ENCODE results near the gene RIC3.
"Not testable (repeated sequence)": the region's sequence is repeated elsewhere in the genome, so short reads cannot be mapped to it uniquely, and the experiment has no call there.

Gene RIC3

DNA sequence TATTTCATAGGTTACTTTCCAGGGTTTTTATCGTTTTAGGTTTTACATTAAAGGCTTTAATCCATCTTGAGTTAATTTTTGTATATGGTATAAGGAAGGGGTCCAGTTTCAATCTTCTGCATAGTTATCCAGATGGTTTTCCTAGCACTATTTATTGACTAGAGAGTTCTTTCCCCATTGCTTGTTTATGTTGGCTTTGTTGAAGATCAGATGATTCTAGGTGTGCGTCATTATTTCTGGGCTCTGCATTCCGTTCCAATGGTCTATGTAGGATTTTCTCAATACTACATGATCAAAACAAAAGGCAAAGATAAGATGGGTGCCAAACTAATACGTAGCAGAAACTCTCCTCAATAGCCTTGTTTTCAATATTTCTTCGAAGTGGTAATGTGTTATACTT lies 14.3 kb upstream of the RIC3 start:
- no peak for DNase-seq (ENCODE audit: low read depth)
- H3K36me3 ChIP-seq (ENCODE audit: control insufficient read depth, insufficient read depth, low read length, severe bottlenecking): no peaks in the 10 kb centered on the region
- H3K4me3 ChIP-seq (ENCODE audit: low read length): no peak overlapping the region
- H3K9ac ChIP-seq (ENCODE audit: low read length): no peak overlapping the region
- peaks cover 13% of the 10 kb centered on the region for H3K27me3 ChIP-seq (replicated peaks; ENCODE audit: control insufficient read depth, insufficient read depth, low read length)
- no peaks in the 10 kb centered on the region for H3K4me1 ChIP-seq (ENCODE audit: control insufficient read depth, insufficient read depth, low read length)
- H3K9me3 ChIP-seq (ENCODE audit: control insufficient read depth, low read length): peaks cover 13% of the 10 kb centered on the region

DNA sequence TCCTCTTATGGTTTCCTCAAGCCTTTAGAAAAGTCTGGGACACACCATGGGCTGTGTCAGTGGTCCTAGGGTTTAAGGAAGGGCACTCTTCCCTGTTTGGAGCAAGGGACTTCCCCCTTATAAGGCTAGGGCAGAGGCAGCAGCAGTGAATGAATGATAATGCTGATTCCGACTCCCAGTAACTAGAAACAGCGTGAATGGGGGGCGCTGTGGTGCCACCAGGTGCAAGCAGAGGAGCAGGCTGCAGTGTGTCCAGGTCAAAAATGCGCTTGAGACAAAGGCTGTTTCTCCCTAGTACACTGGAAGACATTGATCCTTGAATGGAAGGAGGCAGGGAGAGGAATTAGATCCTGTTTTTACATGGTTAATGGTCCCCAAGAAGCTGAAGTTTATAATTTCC lies 11.6 kb upstream of the RIC3 start:
- no peak overlapping the region for H3K4me3 ChIP-seq (ENCODE audit: low read length)
- no peaks in the 10 kb centered on the region for H3K36me3 ChIP-seq (ENCODE audit: control insufficient read depth, insufficient read depth, low read length, severe bottlenecking)
- DNase-seq (ENCODE audit: low read depth): no peak
- H3K9me3 ChIP-seq (ENCODE audit: control insufficient read depth, low read length): peaks cover 9% of the 10 kb centered on the region
- H3K9ac ChIP-seq (ENCODE audit: low read length): no peak overlapping the region
- peaks cover 29% of the 10 kb centered on the region for H3K27me3 ChIP-seq (replicated peaks; ENCODE audit: control insufficient read depth, insufficient read depth, low read length)
- no peaks in the 10 kb centered on the region for H3K4me1 ChIP-seq (ENCODE audit: control insufficient read depth, insufficient read depth, low read length)

DNA sequence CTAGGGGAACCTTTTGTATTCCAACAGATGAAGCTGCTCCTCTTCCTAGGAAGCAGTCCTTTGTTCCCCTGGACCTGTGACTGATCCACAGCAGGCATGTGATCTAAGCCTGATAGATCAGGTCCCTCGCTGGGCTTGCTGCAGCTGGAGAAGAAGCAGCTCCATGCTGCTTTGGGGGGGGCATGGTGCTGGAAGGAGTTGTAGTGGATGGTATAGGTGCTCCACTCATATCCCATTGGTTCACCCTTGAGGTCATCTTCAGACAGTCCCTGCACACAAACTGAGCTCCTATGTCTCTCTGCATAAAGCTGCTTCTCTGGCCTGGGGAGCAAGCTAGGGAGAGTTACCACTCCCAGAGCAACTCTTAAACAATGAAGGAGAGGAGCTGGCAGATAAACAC lies 9.5 kb upstream of the RIC3 start:
- H3K9me3 ChIP-seq (ENCODE audit: control insufficient read depth, low read length): no peaks in the 10 kb centered on the region
- H3K4me1 ChIP-seq (ENCODE audit: control insufficient read depth, insufficient read depth, low read length): no peaks in the 10 kb centered on the region
- no peak for DNase-seq (ENCODE audit: low read depth)

DNA sequence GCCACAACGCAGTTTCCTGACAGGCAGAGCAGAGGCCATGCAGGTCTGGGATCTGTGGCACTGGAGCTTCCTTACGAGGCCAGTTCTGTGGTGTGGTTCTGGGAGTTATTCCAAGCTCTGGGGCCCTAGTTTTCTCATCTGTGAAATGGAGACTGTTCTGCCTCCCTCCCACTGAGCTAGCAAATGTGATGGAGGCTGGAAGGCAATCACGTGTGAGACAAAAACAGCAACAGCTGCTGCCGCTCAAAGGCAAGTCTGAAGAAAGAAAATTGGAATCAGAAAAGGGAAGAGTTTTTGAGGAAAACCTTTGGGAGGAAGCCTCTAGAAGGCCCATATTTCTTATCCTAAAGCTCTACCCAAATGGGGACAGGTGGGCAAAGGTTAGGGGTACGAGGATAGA lies 8.3 kb upstream of the RIC3 start:
- H3K9ac ChIP-seq (ENCODE audit: low read length): no peak overlapping the region
- peaks cover 27% of the 10 kb centered on the region for H3K27me3 ChIP-seq (replicated peaks; ENCODE audit: control insufficient read depth, insufficient read depth, low read length)
- H3K9me3 ChIP-seq (ENCODE audit: control insufficient read depth, low read length): no peaks in the 10 kb centered on the region
- DNase-seq (ENCODE audit: low read depth): no peak
- no peaks in the 10 kb centered on the region for H3K36me3 ChIP-seq (ENCODE audit: control insufficient read depth, insufficient read depth, low read length, severe bottlenecking)
- H3K4me1 ChIP-seq (ENCODE audit: control insufficient read depth, insufficient read depth, low read length): no peaks in the 10 kb centered on the region
- no peak overlapping the region for H3K4me3 ChIP-seq (ENCODE audit: low read length)

More for the DNA sequence above, 9.5 kb upstream of the RIC3 start:
- Histone ChIP-seq H3K9ac (ENCODE audit: low read length) (no peak overlapping the region), H3K4me3 (ENCODE audit: low read length) (no peak overlapping the region), H3K36me3 (ENCODE audit: control insufficient read depth, insufficient read depth, low read length, severe bottlenecking) (no peaks in the 10 kb centered on the region), H3K27me3 (replicated peaks; ENCODE audit: control insufficient read depth, insufficient read depth, low read length) (peaks cover 29% of the 10 kb centered on the region)

DNA sequence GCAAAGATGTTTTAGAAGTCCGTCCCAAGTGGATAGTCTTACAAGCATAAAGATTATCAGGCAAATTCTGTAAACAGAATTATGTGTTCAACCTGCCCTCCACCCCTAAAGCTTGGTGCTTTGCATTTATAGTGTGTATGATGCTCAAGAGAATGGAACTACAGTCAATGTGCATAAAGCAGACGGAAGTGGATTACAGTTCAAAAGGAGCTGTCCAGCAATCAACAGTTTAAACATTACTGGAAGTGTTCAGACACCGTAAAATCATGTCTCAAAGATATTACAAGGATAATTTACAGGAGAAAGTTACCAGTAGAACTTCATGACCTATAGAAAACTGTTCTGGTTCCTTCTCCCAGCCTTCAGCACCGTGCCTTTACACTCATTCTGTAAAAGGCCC lies 1.0 kb downstream of the RIC3 start:
- H3K4me1 ChIP-seq (ENCODE audit: control insufficient read depth, insufficient read depth, low read length): no peaks in the 10 kb centered on the region
- H3K27me3 ChIP-seq (replicated peaks; ENCODE audit: control insufficient read depth, insufficient read depth, low read length): peaks cover 44% of the 10 kb centered on the region
- DNase-seq (ENCODE audit: low read depth): peak; percentile 3
- H3K36me3 ChIP-seq (ENCODE audit: control insufficient read depth, insufficient read depth, low read length, severe bottlenecking): no peaks in the 10 kb centered on the region
- H3K4me3 ChIP-seq (ENCODE audit: low read length): no peak overlapping the region
- H3K9me3 ChIP-seq (ENCODE audit: control insufficient read depth, low read length): no peaks in the 10 kb centered on the region
- H3K9ac ChIP-seq (ENCODE audit: low read length): no peak overlapping the region

DNA sequence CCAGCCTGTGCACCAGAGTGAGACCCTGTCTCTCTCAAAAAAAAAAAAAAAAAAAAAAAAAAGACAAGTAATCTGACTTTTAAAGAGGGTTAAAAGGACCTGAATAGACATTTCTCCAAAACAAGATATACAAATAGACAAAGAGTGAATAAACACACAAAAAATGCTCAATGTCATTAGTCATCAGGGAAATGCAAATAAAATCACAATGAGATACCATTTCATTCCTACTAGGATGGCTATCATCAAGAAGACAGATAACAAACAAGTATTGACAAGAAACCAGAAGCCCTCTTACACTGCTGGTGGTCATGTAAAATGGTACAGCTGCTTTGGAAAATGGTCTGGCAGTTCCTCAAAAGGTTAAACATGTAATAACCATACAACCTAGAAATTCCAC lies 4.1 kb downstream of the RIC3 start:
- H3K9me3 ChIP-seq (ENCODE audit: control insufficient read depth, low read length): no peaks in the 10 kb centered on the region
- DNase-seq (ENCODE audit: low read depth): no peak
- no peak overlapping the region for H3K9ac ChIP-seq (ENCODE audit: low read length)
- no peak overlapping the region for H3K4me3 ChIP-seq (ENCODE audit: low read length)
- no peaks in the 10 kb centered on the region for H3K36me3 ChIP-seq (ENCODE audit: control insufficient read depth, insufficient read depth, low read length, severe bottlenecking)
- peaks cover 45% of the 10 kb centered on the region for H3K27me3 ChIP-seq (replicated peaks; ENCODE audit: control insufficient read depth, insufficient read depth, low read length)
- no peaks in the 10 kb centered on the region for H3K4me1 ChIP-seq (ENCODE audit: control insufficient read depth, insufficient read depth, low read length)

DNA sequence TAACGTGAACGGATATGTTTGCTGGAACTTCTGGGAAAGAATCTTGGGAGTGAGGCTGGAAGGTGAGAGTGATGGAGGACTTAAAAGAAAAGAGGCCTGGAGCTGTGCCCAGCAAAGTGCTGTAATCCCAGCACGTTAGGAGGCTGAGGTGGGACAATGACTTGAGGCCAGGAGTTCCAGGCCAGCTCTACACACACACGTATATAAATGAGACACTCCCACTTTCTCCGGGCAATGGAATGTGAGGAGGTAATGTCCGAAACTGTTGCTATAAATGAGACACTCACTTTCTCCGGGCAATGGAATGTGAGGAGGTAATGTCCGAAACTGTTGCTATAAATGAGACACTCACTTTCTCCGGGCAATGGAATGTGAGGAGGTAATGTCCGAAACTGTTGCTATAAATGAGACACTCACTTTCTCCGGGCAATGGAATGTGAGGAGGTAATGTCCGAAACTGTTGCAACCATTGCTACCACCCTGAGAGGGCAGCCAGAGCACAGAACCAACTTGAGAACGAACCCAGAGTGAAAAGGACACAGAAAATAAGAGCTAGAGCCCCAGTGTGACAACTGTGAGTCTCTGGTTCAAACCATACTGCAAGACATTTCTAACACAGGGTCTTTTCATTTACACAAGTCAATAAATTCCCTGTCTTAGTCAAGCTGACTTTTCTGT lies 7.1 kb downstream of the RIC3 start:
- H3K4me1 ChIP-seq (ENCODE audit: control insufficient read depth, insufficient read depth, low read length); H3K9ac ChIP-seq (ENCODE audit: low read length); DNase-seq (ENCODE audit: low read depth); H3K9me3 ChIP-seq (ENCODE audit: control insufficient read depth, low read length); H3K36me3 ChIP-seq (ENCODE audit: control insufficient read depth, insufficient read depth, low read length, severe bottlenecking); H3K4me3 ChIP-seq (ENCODE audit: low read length): not testable (repeated sequence)
- H3K27me3 ChIP-seq (replicated peaks; ENCODE audit: control insufficient read depth, insufficient read depth, low read length): peaks cover 15% of the 10 kb centered on the region

DNA sequence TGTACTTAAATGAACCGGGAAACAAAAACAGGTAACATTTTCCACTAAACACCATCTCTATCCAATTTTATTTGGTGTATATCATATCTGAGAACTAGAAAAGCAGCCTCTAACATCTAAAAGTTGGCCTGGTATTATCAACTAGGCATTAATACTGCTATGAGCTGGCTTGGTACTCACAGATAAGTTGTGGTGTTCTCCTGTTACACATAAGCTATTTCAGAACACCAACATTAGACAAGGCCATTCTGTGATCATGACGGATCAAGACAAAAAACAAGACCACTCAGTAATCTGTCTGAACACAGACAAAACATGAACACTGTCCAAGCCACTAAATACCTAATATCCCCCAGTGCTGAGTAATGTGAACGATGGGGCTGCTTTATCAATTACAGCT lies 11.9 kb downstream of the RIC3 start:
- no peak overlapping the region for H3K9ac ChIP-seq (ENCODE audit: low read length)
- no peaks in the 10 kb centered on the region for H3K36me3 ChIP-seq (ENCODE audit: control insufficient read depth, insufficient read depth, low read length, severe bottlenecking)
- peaks cover 7% of the 10 kb centered on the region for H3K27me3 ChIP-seq (replicated peaks; ENCODE audit: control insufficient read depth, insufficient read depth, low read length)
- H3K4me1 ChIP-seq (ENCODE audit: control insufficient read depth, insufficient read depth, low read length): no peaks in the 10 kb centered on the region
- H3K9me3 ChIP-seq (ENCODE audit: control insufficient read depth, low read length): no peaks in the 10 kb centered on the region
- no peak for DNase-seq (ENCODE audit: low read depth)
- H3K4me3 ChIP-seq (ENCODE audit: low read length): no peak overlapping the region

DNA sequence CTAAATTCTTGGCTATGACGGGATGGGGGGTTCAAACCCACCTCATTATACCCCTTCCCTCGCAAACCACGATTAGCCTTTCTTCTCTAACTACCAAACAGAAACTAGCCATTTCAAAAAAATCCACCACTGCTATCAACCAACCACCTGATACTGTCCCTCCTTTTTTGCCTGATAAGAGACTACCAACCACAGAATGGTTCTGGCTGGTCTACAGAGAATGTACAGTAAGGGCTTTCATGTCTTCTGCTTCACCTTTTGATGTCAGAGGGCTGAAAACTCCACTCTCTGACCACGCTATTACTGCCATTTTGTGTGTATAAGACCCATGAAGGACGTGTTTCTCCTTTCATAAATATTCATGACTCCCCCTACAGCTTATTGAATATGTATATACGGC lies 19.1 kb downstream of the RIC3 start:
- no peak for DNase-seq (ENCODE audit: low read depth)
- H3K4me3 ChIP-seq (ENCODE audit: low read length): no peak overlapping the region
- no peak overlapping the region for H3K9ac ChIP-seq (ENCODE audit: low read length)
- peaks cover 4% of the 10 kb centered on the region for H3K27me3 ChIP-seq (replicated peaks; ENCODE audit: control insufficient read depth, insufficient read depth, low read length)
- no peaks in the 10 kb centered on the region for H3K9me3 ChIP-seq (ENCODE audit: control insufficient read depth, low read length)
- H3K36me3 ChIP-seq (ENCODE audit: control insufficient read depth, insufficient read depth, low read length, severe bottlenecking): no peaks in the 10 kb centered on the region
- no peaks in the 10 kb centered on the region for H3K4me1 ChIP-seq (ENCODE audit: control insufficient read depth, insufficient read depth, low read length)

DNA sequence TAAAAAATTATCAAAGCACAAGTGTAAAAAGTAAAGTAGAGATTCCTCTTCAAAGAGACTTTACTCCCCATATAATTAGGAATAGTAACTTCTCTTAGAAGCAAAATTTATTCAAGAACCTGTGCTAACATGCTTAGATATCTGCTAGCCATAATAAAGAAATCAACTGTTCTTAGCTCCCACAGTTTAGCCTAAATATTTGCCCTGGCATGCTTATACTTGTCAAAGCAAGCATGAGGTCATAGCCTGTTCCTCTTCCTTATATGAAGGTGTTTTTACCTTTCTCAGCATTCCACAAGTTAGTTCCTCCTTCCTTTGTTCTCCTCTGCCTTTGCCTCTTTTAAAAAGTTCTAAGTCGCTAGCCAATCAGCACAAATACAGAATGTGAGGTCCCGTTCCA lies 30.3 kb downstream of the RIC3 start:
- no peak for DNase-seq (ENCODE audit: low read depth)
- H3K9ac ChIP-seq (ENCODE audit: low read length): no peak overlapping the region
- no peak overlapping the region for H3K4me3 ChIP-seq (ENCODE audit: low read length)
- peaks cover 7% of the 10 kb centered on the region for H3K9me3 ChIP-seq (ENCODE audit: control insufficient read depth, low read length)
- peaks cover 2% of the 10 kb centered on the region for H3K27me3 ChIP-seq (replicated peaks; ENCODE audit: control insufficient read depth, insufficient read depth, low read length)
- H3K4me1 ChIP-seq (ENCODE audit: control insufficient read depth, insufficient read depth, low read length): no peaks in the 10 kb centered on the region
- H3K36me3 ChIP-seq (ENCODE audit: control insufficient read depth, insufficient read depth, low read length, severe bottlenecking): no peaks in the 10 kb centered on the region

DNA sequence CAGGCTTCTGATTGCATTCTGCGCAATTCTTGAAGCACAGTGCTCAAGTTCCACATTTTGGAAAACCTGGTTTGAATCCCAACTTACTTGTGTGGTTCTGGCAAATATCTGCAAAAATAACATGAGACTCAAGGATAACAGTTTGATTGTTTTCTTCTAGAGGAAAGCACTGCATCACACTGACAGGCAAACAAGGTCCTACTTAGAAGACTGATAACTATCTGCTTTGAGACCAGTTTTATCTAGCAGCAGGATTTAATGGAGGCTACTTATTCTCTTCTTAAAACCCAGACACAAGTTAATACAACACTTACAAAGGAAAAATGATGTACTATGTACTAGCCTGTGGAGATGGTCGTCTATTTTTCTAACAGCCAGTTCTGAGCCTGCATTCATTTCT lies 41.4 kb downstream of the RIC3 start:
- H3K36me3 ChIP-seq (ENCODE audit: control insufficient read depth, insufficient read depth, low read length, severe bottlenecking): no peaks in the 10 kb centered on the region
- peaks cover 4% of the 10 kb centered on the region for H3K4me1 ChIP-seq (ENCODE audit: control insufficient read depth, insufficient read depth, low read length)
- peaks cover 3% of the 10 kb centered on the region for H3K27me3 ChIP-seq (replicated peaks; ENCODE audit: control insufficient read depth, insufficient read depth, low read length)
- H3K9ac ChIP-seq (ENCODE audit: low read length): no peak overlapping the region
- H3K9me3 ChIP-seq (ENCODE audit: control insufficient read depth, low read length): no peaks in the 10 kb centered on the region
- no peak overlapping the region for H3K4me3 ChIP-seq (ENCODE audit: low read length)
- DNase-seq (ENCODE audit: low read depth): no peak

DNA sequence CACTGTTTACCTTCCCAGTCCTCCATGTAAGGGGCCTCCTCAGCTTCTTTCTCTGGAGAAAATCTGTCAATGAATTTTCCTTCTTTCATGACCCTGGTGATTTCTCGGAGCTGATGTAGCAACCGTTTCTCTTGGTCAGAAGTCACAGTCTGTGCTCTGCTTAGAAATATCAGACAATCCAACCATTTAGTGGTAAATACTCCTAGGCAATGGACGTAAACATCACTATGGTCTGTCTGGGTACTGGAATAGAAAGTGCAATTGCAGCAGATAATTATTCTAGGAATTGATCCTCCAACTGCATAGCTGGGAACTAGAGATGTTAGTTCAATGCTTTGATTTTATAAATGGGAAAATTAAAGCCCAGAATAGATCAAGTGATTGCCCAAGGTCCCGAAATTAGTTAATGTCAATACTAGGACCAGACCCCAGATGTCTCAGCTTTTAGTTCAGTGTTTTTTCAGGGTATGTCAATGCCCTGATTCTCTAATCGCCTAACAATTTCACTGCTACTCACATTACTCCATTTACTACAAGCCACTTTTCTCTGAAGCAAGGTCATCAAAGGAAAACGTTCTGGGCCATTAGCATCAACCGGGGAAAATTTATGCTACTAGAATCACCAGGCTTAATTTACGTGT lies 42.1 kb downstream of the RIC3 start:
- H3K27me3 ChIP-seq (replicated peaks; ENCODE audit: control insufficient read depth, insufficient read depth, low read length): peaks cover 3% of the 10 kb centered on the region
- H3K4me1 ChIP-seq (ENCODE audit: control insufficient read depth, insufficient read depth, low read length): peaks cover 4% of the 10 kb centered on the region
- H3K4me3 ChIP-seq (ENCODE audit: low read length): peak overlapping the region; percentile 67
- no peaks in the 10 kb centered on the region for H3K9me3 ChIP-seq (ENCODE audit: control insufficient read depth, low read length)
- H3K9ac ChIP-seq (ENCODE audit: low read length): no peak overlapping the region
- no peaks in the 10 kb centered on the region for H3K36me3 ChIP-seq (ENCODE audit: control insufficient read depth, insufficient read depth, low read length, severe bottlenecking)
- no peak for DNase-seq (ENCODE audit: low read depth)

Measured in adipocyte (in vitro differentiated cells).